Liver (tissue), 9 donors: ENCODE measurements around the gene TM4SF18. TPM values are rescaled to one million over a fixed set of nuclear protein-coding genes. Genes with fewer than 3 reads are reported as not detected.

Source experiments
- DNase-seq: peaks from one replicate; pipeline ENCODE4 v3.0.0-alpha.2; 2017; ENCODE audit warnings: low spot score
- H3K27ac ChIP-seq, 2 donors: one replicate each; pipeline ENCODE4 v1.7.0; 2013; ENCODE audit warnings: inconsistent platforms in 2 of 2, low read length in 2 of 2, control low read depth in 1 of 2, low read depth in 1 of 2, mild to moderate bottlenecking in 1 of 2
- H3K27me3 ChIP-seq, 4 donors: one replicate each; pipeline versions ENCODE4 v1.6.1 to v1.7.0; 2013; ENCODE audit warnings: low read length in 3 of 4, inconsistent platforms in 1 of 4, mild to moderate bottlenecking in 1 of 4, moderate library complexity in 1 of 4; ENCODE audit not compliant: control insufficient read depth in 4 of 4, insufficient read depth in 4 of 4
- H3K36me3 ChIP-seq, 4 donors: one replicate each; pipeline versions ENCODE4 v1.6.1 to v1.7.0; 2013; ENCODE audit warnings: low read length in 3 of 4, mild to moderate bottlenecking in 3 of 4, low read depth in 1 of 4, moderate library complexity in 1 of 4; ENCODE audit not compliant: control insufficient read depth in 4 of 4, insufficient read depth in 3 of 4
- H3K4me1 ChIP-seq, 4 donors: one replicate each; pipeline versions ENCODE4 v1.6.1 to v1.7.0; 2013; ENCODE audit warnings: low read length in 3 of 4, mild to moderate bottlenecking in 3 of 4, moderate library complexity in 1 of 4; ENCODE audit not compliant: control insufficient read depth in 4 of 4, insufficient read depth in 4 of 4
- H3K4me3 ChIP-seq, 3 donors: one replicate each; pipeline versions ENCODE4 v1.6.1 to v1.7.0; 2013; ENCODE audit warnings: low read length in 3 of 3, control low read depth in 1 of 3, low read depth in 1 of 3, mild to moderate bottlenecking in 1 of 3
- H3K9ac ChIP-seq, 2 donors: one replicate each; pipeline ENCODE4 v1.7.0; 2013; ENCODE audit warnings: low read length in 2 of 2, mild to moderate bottlenecking in 2 of 2, moderate library complexity in 2 of 2, control low read depth in 1 of 2, low read depth in 1 of 2
- H3K9me3 ChIP-seq, 4 donors: one replicate each; pipeline versions ENCODE4 v1.6.1 to v1.7.0; 2013; ENCODE audit warnings: low read length in 3 of 4; ENCODE audit not compliant: control insufficient read depth in 4 of 4
- EGR1 ChIP-seq, 2 donors: IDR thresholded peaks; 2 replicates each; pipeline ENCODE4 v1.6.1; 2016 to 2018; ENCODE audit warnings: antibody characterized with exemption in 2 of 2, low read depth in 2 of 2
- FOXA1 ChIP-seq: IDR thresholded peaks from 2 replicates; pipeline ENCODE4 v1.6.1; 2016; ENCODE audit warnings: antibody characterized with exemption
- GABPA ChIP-seq, 2 donors: IDR thresholded peaks in 1 of 2; conservative IDR thresholded peaks in 1 of 2; 2 replicates each; pipeline ENCODE4 v1.6.1; 2016; ENCODE audit warnings: antibody characterized with exemption in 2 of 2, mild to moderate bottlenecking in 1 of 2, moderate library complexity in 1 of 2
- HNF4A ChIP-seq, 2 donors: conservative IDR thresholded peaks; 2 replicates each; pipeline ENCODE4 v1.6.1; 2016; ENCODE audit warnings: antibody characterized with exemption in 2 of 2, mild to moderate bottlenecking in 2 of 2
- HNF4G ChIP-seq: IDR thresholded peaks from 2 replicates; pipeline ENCODE4 v1.6.1; 2016; ENCODE audit warnings: antibody characterized with exemption
- JUND ChIP-seq, 2 donors: IDR thresholded peaks; 2 replicates each; pipeline ENCODE4 v1.6.1; 2016; ENCODE audit warnings: antibody characterized with exemption in 2 of 2
- NR2F2 ChIP-seq: IDR thresholded peaks from 2 replicates; pipeline ENCODE4 v1.6.1; 2016; ENCODE audit warnings: antibody characterized with exemption
- RAD21 ChIP-seq, 2 donors: IDR thresholded peaks; 2 replicates each; pipeline ENCODE4 v1.6.1; 2016; ENCODE audit warnings: antibody characterized with exemption in 2 of 2, mild to moderate bottlenecking in 2 of 2
- REST ChIP-seq: IDR thresholded peaks from 2 replicates; pipeline ENCODE4 v1.6.1; 2016; ENCODE audit warnings: antibody characterized with exemption, mild to moderate bottlenecking
- RXRA ChIP-seq, 2 donors: IDR thresholded peaks; 2 replicates each; pipeline ENCODE4 v1.6.1; 2017 to 2018; ENCODE audit warnings: antibody characterized with exemption in 2 of 2, mild to moderate bottlenecking in 1 of 2
- SP1 ChIP-seq: IDR thresholded peaks from 2 replicates; pipeline ENCODE4 v1.6.1; 2018; ENCODE audit warnings: antibody characterized with exemption, mild to moderate bottlenecking
- TAF1 ChIP-seq: conservative IDR thresholded peaks from 2 replicates; pipeline ENCODE4 v1.6.1; 2016; ENCODE audit warnings: antibody characterized with exemption, mild to moderate bottlenecking
- YY1 ChIP-seq: IDR thresholded peaks from 2 replicates; pipeline ENCODE4 v1.6.1; 2016; ENCODE audit warnings: antibody characterized with exemption, mild to moderate bottlenecking
- ZBTB33 ChIP-seq: IDR thresholded peaks from 2 replicates; pipeline ENCODE4 v1.6.1; 2016; ENCODE audit warnings: antibody characterized with exemption
- WGBS: extraction: QIAGEN DNeasy Blood & Tissue Kit; methylation state at CpG from one replicate; pipeline ENCODE4 v1.1.7; 2013; 5-methylcytosine and 5-hydroxymethylcytosine counted together
- polyA plus RNA-seq, 2 donors: library from polyadenylated mRNA; stranded (reverse) in 1 of 2; unstranded in 1 of 2; fragments of 200-250 nt in 1 of 2; fragments of >200 nt in 1 of 2; fragmentation: Nextera tagmentation in 1 of 2; extraction: Ambion mirVana in 1 of 2; gene quantifications; one replicate each; pipeline versions ENCODE4 v1.2.1 to v1.2.3, GENCODE V29; 2013 to 2015
- total RNA-seq, 2 donors: library from RNA; depleted of rRNA; stranded (reverse); fragments of >200 nt; gene quantifications; one replicate each; pipeline ENCODE4 v1.2.3, GENCODE V29; 2014
- donor health status: healthy.
- donor health status: healthy.
- donor health status: healthy.
- donor health status: healthy.
- donor health status: healthy.

Gene TM4SF18
- total and polyA plus RNA-seq, 4 donors = 4.9 to 12.6 (median 6.4) TPM

DNA sequence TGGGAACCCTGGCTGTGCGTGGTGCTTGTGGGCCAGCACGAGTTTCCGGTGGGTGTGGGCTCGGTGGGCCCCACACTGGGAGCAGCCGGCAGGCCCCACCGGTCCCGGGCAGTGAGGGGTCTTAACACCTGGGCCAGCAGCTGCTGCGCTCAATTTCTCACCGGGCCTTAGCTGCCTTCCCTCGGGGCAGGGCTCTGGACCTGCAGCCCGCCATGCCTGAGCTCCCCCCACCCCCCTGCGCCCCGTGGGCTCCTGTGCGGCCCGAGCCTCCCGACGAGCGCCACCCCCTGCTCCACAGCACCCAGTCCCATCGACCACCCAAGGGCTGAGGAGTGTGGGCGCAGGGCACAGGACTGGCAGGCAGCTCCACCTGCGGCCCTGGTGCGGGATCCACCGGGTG, 49.4 kb downstream of the TM4SF18 start:
- H3K9me3 ChIP-seq = no peaks in the 10 kb centered on the region
- H3K27me3 ChIP-seq = no peaks in the 10 kb centered on the region
- DNase-seq = no peak
- no peak overlapping the region for H3K9ac ChIP-seq
- no peak overlapping the region for H3K4me3 ChIP-seq
- H3K36me3 ChIP-seq = no peaks in the 10 kb centered on the region
- 96% methylated on average over 23 of the region's 23 CpGs for WGBS
- H3K27ac ChIP-seq = no peak overlapping the region
- H3K4me1 ChIP-seq = no peaks in the 10 kb centered on the region
- TF ChIP-seq ZBTB33 (no peak), RAD21 (IDR thresholded peaks at IDR 0.05) (no peak), RXRA (IDR thresholded peaks at IDR 0.05) (no peak), SP1 (no peak)

DNA sequence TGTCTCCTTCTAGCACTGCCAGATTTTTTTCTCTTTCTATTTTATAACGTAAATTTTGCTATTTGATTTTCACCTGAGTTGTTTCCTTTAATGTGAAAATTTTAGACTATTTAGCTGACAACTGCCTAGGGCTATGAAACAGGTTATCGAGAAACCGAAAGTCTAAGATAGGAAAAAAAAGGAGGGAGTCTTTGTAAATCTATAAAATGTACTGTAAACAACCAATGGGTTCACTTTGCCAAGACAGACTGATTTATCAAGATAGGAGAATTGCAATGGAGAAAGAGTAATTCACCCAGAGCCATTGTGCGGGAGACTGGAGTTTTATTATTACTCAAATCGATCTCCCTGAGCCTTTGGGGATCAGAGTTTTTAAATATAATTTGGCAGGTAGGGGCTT, 50.0 kb downstream of the TM4SF18 start:
- Histone ChIP-seq H3K27me3 (no peaks in the 10 kb centered on the region), H3K36me3 (no peaks in the 10 kb centered on the region), H3K9me3 (no peaks in the 10 kb centered on the region), H3K27ac (no peak overlapping the region), H3K9ac (no peak overlapping the region), H3K4me3 (no peak overlapping the region), H3K4me1 (no peaks in the 10 kb centered on the region)
- TF ChIP-seq TAF1 (no peak), EGR1 (IDR thresholded peaks at IDR 0.05; ENCODE audit: low read depth in 2 of 2) (no peak), REST (no peak), NR2F2 (no peak), ZBTB33 (no peak), FOXA1 (no peak), HNF4A (conservative IDR thresholded peaks at IDR 0.05) (no peak), RAD21 (IDR thresholded peaks at IDR 0.05) (no peak), GABPA (IDR thresholded peaks at IDR 0.05 in 1 of 2, conservative IDR thresholded peaks at IDR 0.05 in 1 of 2) (no peak), JUND (IDR thresholded peaks at IDR 0.05) (no peak), YY1 (no peak), HNF4G (no peak)
- no peak for DNase-seq
- WGBS = 80% methylated on average over 5 of the region's 5 CpGs
